Gastrocnemius medialis (tissue), 4 donors: Measurements from ENCODE around the gene ZCCHC9. TPM values are rescaled to one million over a fixed set of nuclear protein-coding genes. Genes with fewer than 3 reads are reported as not detected.
"Not testable (repeated sequence)": the region's sequence is repeated elsewhere in the genome, so short reads cannot be mapped to it uniquely, and the experiment has no call there.

ENCODE experiments used
- ATAC-seq, 2 donors: fragments of 150-250 bp; one replicate each; pipeline ENCODE4 v1.9.1; 2016
- DNase-seq, 2 donors: peaks; one replicate each; pipeline ENCODE4 v3.0.0-alpha.2; 2019
- H3K27ac ChIP-seq, 4 donors: fragments of 200-600 bp; sonication (generic); 1 replicate in 1 of 4; 2 replicates in 3 of 4; pipeline ENCODE4 v1.5.1; 2016 to 2018; ENCODE audit warnings: mild to moderate bottlenecking in 2 of 4, moderate library complexity in 1 of 4
- H3K27me3 ChIP-seq, 3 donors: fragments of 200-600 bp; sonication (generic) in 2 of 3; 1 replicate in 1 of 3; 2 replicates in 2 of 3; pipeline versions ENCODE4 v1.5.1 to v1.6.0; 2016 to 2019; ENCODE audit warnings: mild to moderate bottlenecking in 1 of 3, moderate library complexity in 1 of 3
- H3K36me3 ChIP-seq, 2 donors: fragments of 200-600 bp; sonication (generic) in 1 of 2; one replicate each; pipeline ENCODE4 v1.5.1; 2017 to 2018
- H3K4me1 ChIP-seq, 2 donors: fragments of 200-600 bp; sonication (generic) in 1 of 2; one replicate each; pipeline ENCODE4 v1.5.1; 2016 to 2017; ENCODE audit warnings: mild to moderate bottlenecking in 2 of 2
- H3K4me3 ChIP-seq, 4 donors: fragments of 200-600 bp; sonication (generic) in 3 of 4; 1 replicate in 1 of 4; 2 replicates in 3 of 4; pipeline ENCODE4 v1.5.1; 2016 to 2019; ENCODE audit warnings: mild to moderate bottlenecking in 2 of 4
- H3K9me3 ChIP-seq, 3 donors: fragments of 200-600 bp; sonication (generic) in 2 of 3; 1 replicate in 1 of 3; 2 replicates in 2 of 3; pipeline ENCODE4 v1.5.1; 2016 to 2019
- CTCF ChIP-seq, 5 experiments: fragments of 450-650 bp in 3 of 5; fragments of 200-600 bp in 2 of 5; sonication (generic) in 2 of 5; IDR thresholded peaks in 4 of 5; conservative IDR thresholded peaks in 1 of 5; 1 replicate in 4 of 5; 2 replicates in 1 of 5; pipeline ENCODE4 v1.5.1; 2016 to 2019; ENCODE audit warnings: antibody characterized with exemption in 5 of 5, mild to moderate bottlenecking in 3 of 5, moderate library complexity in 3 of 5
- POLR2A ChIP-seq, 2 donors: fragments of 450-650 bp; IDR thresholded peaks; one replicate each; pipeline ENCODE4 v1.6.1; 2017; ENCODE audit warnings: antibody characterized with exemption in 2 of 2, mild to moderate bottlenecking in 2 of 2, moderate library complexity in 2 of 2
- in situ Hi-C, 4 donors: fragments of 200-750 bp; cut with MboI; loops; one replicate each; pipeline versions ENCODE4 v1.15.0 to v1.8.0; 2017; ENCODE audit warnings: low sequenced_read_pairs in 4 of 4
- intact Hi-C: fragments of 100-400 bp; cut with DNase I; formaldehyde crosslinking; loops from one replicate; pipeline ENCODE4 v1.15.1; 2023; ENCODE audit warnings: low total_unique reads
- total RNA-seq, 4 donors: library from RNA; depleted of rRNA; stranded (reverse); fragments of >200 nt; gene quantifications; one replicate each; pipeline versions ENCODE4 v1.1.0 to v1.2.3, GENCODE V29; 2016

ZCCHC9 gene
- total RNA-seq, 4 donors from 2014 or later: 8.0 to 15.7 (median 12.3) TPM

- no peak for DNase-seq
- intact Hi-C loops: no loop called here
- in situ Hi-C loops: no loop called here
- Histone ChIP-seq H3K4me1 (no peaks in the 10 kb centered on the region), H3K9me3 (peaks cover 0 to 17% (median 6%) of the 10 kb centered on the region in 3 donors), H3K27ac (no peak overlapping the region), H3K27me3 (no peaks in the 10 kb centered on the region), H3K36me3 (peaks cover 0 to 80% of the 10 kb centered on the region in 2 donors), H3K4me3 (no peak overlapping the region)
- TF ChIP-seq CTCF (IDR thresholded peaks at IDR 0.05 in 4 of 5, conservative IDR thresholded peaks at IDR 0.05 in 1 of 5): no peak
- TF ChIP-seq POLR2A (IDR thresholded peaks at IDR 0.05): no peak
- no peak for ATAC-seq
Observed at GRCh38 chr5:81269751-81270393, 31.5 kb upstream of the ZCCHC9 start.

- peaks cover 0 to 74% of the 10 kb centered on the region in 2 donors for H3K36me3 ChIP-seq
- intact Hi-C loops, H3K27me3 ChIP-seq, H3K4me3 ChIP-seq, H3K27ac ChIP-seq, in situ Hi-C loops, ATAC-seq, DNase-seq, H3K4me1 ChIP-seq: not testable (repeated sequence)
- peaks cover 0 to 24% (median 6%) of the 10 kb centered on the region in 3 donors for H3K9me3 ChIP-seq
Observed at GRCh38 chr5:81270394-81271027, 30.9 kb upstream of the ZCCHC9 start.

- H3K9me3 ChIP-seq: no peaks in the 10 kb centered on the region
- no peak overlapping the region for H3K27ac ChIP-seq
- in situ Hi-C loops: no loop called here
- no peaks in the 10 kb centered on the region for H3K27me3 ChIP-seq
- no peaks in the 10 kb centered on the region for H3K36me3 ChIP-seq
- intact Hi-C loops: no loop called here
- TF ChIP-seq CTCF (IDR thresholded peaks at IDR 0.05 in 4 of 5, conservative IDR thresholded peaks at IDR 0.05 in 1 of 5) (no peak), POLR2A (IDR thresholded peaks at IDR 0.05) (no peak)
- ATAC-seq: no peak
- H3K4me1 ChIP-seq: no peaks in the 10 kb centered on the region
- DNase-seq: no peak
- no peak overlapping the region for H3K4me3 ChIP-seq
Observed at GRCh38 chr5:81283976-81284375, 17.4 kb upstream of the ZCCHC9 start.

GRCh38 chr5:81286059-81286617, 15.2 kb upstream of the ZCCHC9 start:
- H3K4me1 ChIP-seq: no peaks in the 10 kb centered on the region
- no peak overlapping the region for H3K27ac ChIP-seq
- no peak overlapping the region for H3K4me3 ChIP-seq
- no peaks in the 10 kb centered on the region for H3K9me3 ChIP-seq
- in situ Hi-C loops: no loop called here
- DNase-seq: no peak
- H3K27me3 ChIP-seq: no peaks in the 10 kb centered on the region
- peaks cover 0 to 3% of the 10 kb centered on the region in 2 donors for H3K36me3 ChIP-seq
- TF ChIP-seq POLR2A (IDR thresholded peaks at IDR 0.05) (no peak), CTCF (IDR thresholded peaks at IDR 0.05 in 4 of 5, conservative IDR thresholded peaks at IDR 0.05 in 1 of 5) (no peak)
- ATAC-seq: no peak
- intact Hi-C loops: no loop called here

GRCh38 chr5:81288021-81288433, 13.4 kb upstream of the ZCCHC9 start:
- DNase-seq (no peak), ATAC-seq (no peak)
- intact Hi-C loops: no loop called here
- Histone ChIP-seq H3K27ac (no peak overlapping the region), H3K9me3 (peaks cover 0 to 11% (median 3%) of the 10 kb centered on the region in 3 donors), H3K27me3 (no peaks in the 10 kb centered on the region), H3K36me3 (peaks cover 0 to 3% of the 10 kb centered on the region in 2 donors), H3K4me1 (no peaks in the 10 kb centered on the region), H3K4me3 (no peak overlapping the region)
- TF ChIP-seq CTCF (IDR thresholded peaks at IDR 0.05 in 4 of 5, conservative IDR thresholded peaks at IDR 0.05 in 1 of 5) (no peak), POLR2A (IDR thresholded peaks at IDR 0.05) (no peak)
- in situ Hi-C loops: no loop called here
